HG02938 (cell line): ENCODE data around the gene GZMM.

Source experiments
- ATAC-seq: cut with Tn5 transposase; IDR thresholded peaks from one replicate; pipeline ENCODE4 v1.9.1; 2021; ENCODE audit warnings: mild to moderate bottlenecking, moderate library complexity; ENCODE audit not compliant: unreplicated experiment

GZMM gene

DNA sequence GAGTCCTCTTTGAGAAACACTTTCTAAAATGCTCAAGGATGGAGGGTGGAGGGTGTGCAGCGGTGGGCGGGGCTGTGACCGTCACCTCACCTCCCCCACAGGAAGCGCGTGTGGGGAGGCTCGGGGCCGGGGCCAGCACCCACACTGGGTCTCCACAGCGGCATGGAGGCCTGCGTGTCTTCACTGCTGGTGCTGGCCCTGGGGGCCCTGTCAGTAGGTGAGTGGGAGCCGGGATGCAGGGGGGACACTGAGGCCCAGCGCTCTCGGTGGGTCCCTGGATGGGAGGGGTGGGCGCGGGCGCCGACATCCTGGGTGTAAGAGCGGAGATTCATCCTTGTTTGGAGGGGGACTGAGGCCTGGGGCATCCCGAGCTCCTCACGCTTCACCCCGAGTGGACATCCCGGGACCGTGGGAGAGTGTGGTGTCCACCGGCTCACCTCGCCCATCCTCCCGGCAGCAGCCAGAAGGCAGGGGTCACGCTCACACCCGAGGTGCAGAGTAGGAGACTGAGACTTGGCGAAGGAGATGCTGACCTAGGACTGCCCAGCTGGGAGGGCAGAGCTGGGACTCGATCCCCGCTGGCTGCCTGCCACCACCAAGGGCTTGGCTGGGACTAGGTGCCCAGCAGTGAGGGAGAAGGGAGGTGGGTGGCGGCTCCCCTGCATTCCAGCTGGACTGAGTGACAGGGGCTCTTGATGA, at the start of gene GZMM:
TSS of gene GZMM (plus strand) at position 144 of the 699 bp plus-strand sequence. CDS start at position 163, 19 bp downstream.
- ATAC-seq: no peak

DNA sequence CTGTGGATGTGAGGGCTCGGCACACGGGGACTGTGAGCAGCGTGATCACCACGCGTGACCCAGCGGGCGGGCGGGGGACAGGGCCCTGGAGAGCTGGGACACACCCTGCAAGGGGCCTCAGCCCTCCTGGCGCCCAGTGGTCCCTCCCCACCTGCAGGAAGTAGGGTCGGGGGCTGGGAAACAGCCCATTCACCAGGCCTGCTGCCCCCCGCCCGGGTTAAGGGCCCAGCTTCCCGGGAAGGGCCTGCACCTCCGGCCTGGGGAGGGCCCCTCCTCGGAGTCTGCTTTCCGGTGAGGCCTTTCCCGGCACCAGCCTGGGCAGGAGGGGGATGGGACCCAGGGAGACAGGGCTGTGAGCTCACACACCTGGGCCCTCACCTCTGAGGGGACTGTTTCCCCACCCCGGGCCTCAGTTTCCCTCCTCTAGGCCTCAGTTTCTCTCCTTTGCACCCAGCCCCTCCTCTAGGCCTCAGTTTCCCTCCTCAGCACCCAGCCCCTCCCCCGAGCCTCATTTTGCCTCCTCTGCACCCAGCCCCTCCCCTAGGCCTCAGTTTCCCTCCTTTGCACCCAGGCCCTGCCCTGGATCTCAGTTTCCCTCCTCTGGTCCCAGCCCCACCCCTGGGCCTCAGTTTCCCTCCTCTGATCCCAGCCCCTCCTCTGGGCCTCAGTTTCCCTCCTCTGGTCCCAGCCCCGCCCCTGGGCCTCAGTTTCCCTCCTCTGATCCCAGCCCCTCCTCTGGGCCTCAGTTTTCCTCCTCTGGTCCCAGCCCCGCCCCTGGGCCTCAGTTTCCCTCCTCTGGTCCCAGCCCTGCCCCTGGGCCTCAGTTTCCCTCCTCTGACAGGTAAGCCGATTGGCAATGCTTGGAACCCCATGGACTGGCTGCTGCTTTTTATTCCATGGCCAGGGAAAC, 49.4 kb upstream of the GZMM start:
- ATAC-seq: no peak

DNA sequence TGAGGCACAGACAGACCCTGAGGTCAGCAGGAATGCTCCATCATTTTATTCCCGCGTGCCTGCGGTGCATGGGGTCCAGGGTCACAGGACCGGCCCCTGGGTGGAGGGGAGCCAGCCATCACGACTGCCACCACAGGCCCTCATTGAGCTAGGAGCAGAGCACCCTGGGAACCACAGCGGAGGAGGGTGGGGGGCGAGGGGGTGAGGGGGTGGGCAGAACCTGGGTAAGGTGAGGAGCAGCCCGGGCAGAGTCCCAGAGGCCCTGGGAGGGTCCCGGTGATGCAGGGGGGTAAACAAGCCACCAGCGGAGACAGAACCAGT, 48.8 kb upstream of the GZMM start:
- ATAC-seq: no peak

DNA sequence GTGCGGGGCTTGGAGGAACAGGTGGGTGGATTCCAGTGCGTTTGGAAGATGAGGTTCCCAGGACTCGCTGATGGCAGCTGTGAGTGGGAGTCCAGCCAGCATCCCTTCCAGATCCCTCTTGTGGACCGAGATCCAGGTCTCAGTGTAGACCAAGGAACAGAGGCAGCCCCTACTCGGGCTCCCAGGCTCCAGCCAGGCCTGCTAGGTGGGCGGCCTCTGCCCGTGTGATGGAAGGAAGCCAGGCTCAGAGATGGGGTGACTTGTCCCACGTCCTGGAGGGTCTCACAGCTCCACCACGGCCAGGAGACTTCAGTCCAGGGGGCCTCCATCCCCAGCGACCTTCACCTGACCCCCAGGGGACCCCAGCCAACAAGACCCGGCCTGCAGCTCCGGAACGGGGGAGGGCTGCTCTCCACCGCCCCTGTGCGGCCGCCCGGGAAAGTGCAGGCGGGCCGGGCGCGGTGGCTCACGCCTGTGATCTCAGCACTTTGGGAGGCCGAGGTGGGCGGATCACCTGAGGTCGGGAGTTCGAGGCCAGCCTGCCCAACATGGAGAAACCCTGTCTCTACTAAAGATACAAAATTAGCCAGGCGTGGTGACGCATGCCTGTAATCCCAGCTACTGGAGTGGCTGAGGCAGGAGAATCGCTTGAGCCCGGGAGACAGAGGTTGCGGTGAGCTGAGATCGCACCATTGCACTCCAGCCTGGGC, 48.3 kb upstream of the GZMM start:
- ATAC-seq: no peak

DNA sequence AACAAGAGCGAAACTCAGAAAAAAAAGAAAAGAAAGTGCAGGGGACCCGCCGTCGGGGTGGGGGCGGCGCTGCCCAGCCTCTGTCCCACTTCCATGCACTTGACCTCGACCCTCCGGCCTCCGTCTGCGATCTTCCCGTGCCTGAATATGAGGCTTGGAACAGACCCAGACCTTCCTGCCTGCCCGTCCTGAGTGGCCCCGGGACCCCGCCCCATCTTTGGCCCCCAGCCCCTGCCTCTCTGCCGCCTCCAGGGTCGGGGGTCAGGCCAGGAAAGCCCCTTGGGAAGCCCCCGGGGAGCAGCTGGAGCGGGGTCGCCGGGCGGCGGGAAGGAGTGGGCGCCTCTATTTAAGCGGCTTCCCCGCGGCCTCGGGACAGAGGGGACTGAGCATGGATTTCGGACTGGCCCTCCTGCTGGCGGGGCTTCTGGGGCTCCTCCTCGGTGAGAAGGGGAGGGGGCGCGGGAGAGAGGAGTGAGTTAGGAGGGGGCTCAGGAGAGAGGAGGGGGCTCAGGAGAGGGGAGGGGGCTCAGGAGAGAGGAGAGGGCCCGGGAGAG, 47.7 kb upstream of the GZMM start, which contains the start of gene MADCAM1:
TSS of gene MADCAM1 (plus strand) at position 375 of the 554 bp plus-strand sequence. CDS start at position 389, 14 bp downstream.
- ATAC-seq: no peak

DNA sequence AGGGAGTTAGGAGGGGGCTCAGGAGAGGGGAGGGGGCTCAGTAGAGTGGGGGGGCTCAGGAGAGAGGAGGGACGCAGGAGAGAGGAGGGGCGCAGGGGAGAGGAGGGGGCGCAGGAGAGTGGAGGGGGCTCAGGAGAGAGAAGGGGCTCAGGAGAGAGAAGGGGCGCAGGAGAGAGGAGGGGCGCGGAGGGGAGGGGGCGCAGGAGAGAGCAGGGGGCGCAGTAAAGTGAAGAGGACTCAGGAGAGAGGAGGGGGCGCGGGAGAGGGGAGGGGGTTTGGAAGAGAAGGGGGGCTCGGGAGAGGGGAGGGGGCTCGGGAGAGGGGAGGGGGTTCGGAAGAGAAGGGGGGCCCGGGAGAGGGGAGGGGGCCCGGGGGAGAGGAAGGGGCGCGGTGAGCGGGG, 46.9 kb upstream of the GZMM start:
- no peak for ATAC-seq

DNA sequence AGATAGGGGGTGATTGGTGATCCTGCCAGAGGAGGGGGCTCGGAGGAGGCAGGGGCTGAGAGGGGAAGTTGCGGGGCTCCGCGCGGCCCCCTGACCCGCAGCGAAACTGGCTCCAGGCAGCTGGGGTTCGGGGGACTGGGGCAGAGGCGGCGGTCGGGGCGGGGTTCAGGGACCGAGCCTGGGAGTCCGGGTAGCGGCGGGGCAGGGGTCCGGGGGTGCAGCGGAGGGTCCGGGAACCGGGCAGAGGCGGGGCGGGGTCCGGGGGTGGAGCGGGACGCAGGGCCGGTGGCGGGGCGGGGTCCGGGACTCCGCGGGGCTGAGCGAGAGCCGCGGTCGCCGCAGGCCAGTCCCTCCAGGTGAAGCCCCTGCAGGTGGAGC, 46.4 kb upstream of the GZMM start:
- no peak for ATAC-seq

DNA sequence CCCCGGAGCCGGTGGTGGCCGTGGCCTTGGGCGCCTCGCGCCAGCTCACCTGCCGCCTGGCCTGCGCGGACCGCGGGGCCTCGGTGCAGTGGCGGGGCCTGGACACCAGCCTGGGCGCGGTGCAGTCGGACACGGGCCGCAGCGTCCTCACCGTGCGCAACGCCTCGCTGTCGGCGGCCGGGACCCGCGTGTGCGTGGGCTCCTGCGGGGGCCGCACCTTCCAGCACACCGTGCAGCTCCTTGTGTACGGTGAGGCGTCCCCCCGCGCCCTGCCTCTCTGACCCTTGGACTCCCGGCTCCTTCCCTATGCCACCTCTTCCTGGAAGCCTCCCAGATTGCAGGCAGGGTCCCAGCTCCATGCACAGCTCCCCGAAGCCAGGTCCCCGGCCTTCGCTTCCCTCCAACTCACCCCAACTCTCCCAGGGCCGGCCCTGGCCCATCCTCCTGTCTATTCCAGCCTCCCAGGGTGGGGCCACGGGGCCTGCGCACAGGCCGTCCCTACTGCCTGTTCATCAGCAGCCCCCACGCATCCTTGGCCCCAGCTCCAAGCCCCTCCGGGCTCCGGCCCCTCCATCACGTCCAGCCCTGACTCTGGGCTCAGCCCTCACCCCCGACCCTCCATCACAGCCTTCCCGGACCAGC, 45.9 kb upstream of the GZMM start:
- ATAC-seq: no peak

DNA sequence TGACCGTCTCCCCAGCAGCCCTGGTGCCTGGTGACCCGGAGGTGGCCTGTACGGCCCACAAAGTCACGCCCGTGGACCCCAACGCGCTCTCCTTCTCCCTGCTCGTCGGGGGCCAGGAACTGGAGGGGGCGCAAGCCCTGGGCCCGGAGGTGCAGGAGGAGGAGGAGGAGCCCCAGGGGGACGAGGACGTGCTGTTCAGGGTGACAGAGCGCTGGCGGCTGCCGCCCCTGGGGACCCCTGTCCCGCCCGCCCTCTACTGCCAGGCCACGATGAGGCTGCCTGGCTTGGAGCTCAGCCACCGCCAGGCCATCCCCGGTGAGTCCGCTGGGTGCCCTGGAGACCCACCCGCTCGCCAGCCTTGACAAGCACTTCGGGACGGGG, 45.4 kb upstream of the GZMM start:
- ATAC-seq: no peak

DNA sequence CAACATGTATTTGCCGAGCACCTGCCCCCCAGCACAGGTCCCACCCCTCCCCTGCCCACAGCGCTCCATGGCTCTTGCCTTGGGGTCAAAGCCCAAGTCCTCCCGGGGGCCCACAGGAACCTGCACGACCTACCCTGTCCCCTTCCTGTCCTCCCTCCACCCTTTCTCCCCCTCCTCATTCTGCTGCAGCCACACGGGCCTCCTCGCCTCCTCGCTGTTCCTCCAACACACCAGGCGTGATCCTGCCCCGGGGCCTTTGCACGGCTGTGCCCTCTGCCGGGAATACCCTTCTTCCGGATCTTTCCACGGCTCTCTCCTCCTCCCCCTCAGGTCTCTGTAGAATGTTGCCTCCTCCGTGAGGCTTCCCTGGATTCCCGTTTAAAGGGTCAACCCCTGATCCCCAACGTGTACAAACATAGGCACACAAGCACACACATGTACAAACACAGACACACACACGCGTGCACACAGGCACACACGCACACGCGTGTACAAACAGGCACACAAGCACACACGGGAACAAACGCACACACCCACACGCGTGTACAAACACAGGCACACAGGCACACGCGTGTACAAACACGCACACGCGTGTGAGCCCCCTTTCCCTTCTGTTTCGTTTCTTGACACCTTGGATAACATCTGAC, 44.8 kb upstream of the GZMM start:
- ATAC-seq: no peak

DNA sequence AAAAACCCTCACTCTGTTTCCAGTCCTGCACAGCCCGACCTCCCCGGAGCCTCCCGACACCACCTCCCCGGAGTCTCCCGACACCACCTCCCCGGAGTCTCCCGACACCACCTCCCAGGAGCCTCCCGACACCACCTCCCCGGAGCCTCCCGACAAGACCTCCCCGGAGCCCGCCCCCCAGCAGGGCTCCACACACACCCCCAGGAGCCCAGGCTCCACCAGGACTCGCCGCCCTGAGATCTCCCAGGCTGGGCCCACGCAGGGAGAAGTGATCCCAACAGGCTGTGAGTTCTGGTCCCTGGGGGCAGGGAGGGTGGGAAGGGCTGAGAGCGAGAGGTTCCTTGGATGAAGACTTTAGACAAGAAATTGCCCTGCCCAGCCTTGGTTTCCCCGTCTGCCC, 42.2 kb upstream of the GZMM start:
- no peak for ATAC-seq

DNA sequence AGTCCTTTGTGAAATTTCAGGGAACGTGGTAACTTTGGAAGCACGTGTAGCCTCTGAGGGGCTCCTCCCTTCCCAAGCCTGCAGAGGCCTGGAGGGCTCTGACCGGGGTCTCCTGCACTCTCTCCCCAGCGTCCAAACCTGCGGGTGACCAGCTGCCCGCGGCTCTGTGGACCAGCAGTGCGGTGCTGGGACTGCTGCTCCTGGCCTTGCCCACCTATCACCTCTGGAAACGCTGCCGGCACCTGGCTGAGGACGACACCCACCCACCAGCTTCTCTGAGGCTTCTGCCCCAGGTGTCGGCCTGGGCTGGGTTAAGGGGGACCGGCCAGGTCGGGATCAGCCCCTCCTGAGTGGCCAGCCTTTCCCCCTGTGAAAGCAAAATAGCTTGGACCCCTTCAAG, 39.2 kb upstream of the GZMM start:
- no peak for ATAC-seq

DNA sequence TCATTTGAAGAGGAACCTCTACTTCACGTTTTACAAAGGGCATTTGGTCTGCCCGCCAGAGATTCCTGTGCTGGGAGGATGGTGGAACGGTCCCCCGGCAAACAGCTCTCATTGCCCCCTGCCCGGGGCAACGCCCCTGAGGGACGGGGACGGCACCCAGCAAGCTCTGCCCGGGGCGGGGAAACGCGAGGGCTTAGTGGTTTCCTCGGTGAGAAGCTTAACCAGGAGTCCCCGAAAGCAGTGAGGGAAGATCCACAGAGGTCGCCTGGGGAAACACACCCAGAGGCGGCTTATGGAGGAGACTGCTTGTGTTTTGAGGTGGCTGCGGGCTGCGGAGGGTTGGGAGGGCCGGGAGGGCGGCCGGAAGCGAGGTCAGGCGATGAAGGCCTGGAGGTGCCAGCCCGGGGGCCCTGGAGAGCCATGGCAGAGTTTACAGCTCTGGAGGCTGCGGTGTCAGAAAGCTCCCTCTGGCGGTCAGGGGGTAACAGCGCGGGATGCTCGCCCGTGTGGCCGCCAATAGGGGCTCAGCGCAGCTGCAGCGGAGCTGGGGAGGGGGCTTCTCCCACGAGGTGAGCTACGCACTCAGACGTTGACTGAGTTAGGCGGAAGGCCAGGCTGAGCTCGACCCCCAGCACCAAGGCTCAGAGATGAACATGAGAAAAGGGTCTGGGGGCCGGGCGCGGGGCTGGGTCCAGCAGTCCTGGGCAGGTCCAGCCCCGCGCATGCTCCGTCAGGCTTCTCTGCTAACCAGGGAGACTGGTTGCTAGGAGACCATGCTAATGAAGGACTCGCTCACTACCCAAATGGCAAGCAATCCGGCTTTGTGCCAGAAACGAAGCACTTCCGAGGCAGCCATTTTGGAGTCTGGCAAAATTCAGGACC, 37.2 kb upstream of the GZMM start:
- peak; percentile 58 for ATAC-seq

DNA sequence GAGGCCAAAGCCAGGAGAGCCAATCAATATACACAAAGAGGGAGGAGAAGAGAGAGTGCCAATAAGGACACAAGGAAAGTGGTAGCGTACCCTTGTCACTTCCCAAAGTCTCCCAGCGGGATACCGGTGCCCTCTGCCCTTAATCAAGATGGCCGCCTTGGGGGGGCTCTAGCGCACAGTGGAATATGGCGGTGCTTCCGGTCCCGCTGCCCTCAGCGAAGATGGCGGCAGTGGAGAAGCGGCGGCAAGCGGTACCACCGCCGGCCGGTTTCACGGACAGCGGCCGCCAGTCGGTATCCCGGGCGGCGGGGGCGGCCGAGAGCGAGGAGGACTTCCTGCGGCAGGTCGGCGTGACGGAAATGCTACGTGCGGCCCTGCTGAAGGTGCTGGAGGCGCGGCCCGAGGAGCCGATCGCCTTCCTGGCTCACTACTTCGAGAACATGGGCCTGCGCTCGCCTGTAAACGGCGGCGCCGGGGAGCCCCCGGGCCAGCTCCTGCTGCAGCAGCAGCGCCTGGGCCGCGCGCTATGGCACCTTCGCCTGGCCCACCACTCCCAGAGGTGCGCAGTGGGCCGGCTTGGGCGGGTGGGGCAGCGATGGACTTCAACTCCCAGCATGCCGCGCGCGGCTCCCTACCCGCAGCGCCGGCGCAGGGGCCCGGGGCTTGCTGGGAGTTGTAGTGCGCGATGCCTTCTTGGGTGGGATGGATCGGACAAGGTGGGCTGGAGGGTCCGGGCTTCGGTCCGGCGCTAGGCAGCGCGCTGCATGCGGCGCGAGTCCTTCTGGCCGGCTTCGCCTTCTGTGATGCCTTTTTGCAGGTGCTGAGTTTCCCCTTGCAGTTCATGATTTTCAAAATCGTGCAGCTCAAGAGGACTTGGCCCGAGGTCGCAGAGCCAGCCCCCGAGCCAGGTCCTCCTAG, 36.3 kb upstream of the GZMM start, which contains the start of gene TPGS1:
TSS of gene TPGS1 (plus strand) at position 212 of the 918 bp plus-strand sequence. CDS start at position 222, 10 bp downstream.
- ATAC-seq: peak; percentile 51

DNA sequence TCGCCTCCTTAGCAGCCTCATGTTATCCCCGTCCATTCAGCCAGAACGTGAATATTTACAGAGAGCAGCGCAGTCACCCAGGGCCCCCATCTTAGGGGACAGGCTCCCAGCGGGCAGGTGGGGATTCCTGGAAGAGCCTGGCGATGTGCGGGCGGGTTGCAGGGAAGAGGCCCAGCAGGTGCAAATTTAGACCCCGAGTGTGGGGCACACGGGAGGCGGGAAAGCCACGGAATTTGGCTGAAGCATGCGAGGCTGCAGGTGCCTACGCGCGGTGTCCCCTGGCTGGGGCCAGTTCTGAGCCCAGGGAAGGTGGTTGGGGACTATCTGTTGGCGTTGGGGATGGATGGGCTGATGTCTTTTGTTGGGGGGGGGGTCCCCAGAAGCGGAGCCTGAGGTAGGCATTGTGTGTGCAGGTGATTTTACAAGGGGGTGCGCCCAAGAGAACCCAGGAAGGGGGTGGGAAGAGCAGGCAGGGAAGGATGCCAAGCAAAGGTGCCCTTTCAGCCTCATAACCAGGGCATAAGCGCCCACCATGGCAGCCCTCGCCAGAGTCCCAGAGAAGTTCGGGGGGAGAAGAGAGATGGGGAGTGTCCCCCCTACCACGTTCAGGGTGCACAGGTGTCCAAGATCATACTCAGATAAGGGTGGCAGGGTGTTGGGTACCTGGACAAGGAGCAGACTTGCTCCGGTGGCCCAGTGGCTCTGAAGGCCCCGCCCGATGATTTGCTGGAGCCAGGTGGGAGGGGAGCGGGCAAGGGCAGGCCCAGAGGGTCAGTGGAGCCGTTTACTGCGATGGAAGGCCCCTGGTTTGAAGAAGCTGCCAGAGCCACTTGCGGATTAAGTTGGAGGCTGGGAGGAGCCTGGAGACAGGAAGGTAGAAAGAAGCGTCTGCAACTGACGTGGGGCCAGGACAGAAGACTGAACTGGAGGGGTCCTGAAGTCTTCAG, 35.4 kb upstream of the GZMM start:
- ATAC-seq: no peak

DNA sequence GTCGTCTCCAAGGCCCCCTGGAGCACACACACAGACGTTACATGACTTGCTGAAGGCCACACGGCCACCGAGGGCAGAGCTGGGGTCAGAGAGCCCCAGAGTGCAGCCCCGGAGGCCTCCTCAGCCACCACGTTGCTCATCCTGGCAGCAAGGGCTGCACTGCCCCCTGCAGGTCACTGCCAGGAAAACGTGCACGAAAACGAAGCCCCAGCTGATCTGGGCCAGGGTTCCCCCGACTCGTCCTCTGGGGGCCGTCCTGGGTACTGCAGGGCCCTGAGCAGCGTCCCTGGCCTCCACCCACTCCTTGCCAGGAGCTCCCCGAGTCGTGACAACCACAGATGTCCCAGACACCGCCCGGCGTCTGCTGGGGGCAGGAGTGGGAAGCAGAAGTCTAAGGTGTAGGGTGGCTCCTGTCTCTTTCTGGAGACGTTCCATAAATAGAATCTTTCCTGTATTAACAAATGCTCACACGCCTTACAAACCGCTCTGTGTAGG, 33.2 kb upstream of the GZMM start:
- ATAC-seq: no peak
